HG03460 (cell line): ENCODE results near the gene INSR.
"Not testable (repeated sequence)": the region's sequence is repeated elsewhere in the genome, so short reads cannot be mapped to it uniquely, and the experiment has no call there.

Experiments used
- ATAC-seq: cut with Tn5 transposase; IDR thresholded peaks from one replicate; pipeline ENCODE4 v1.9.1; 2021; ENCODE audit not compliant: unreplicated experiment

INSR gene

GRCh38 chr19:7293762-7294557 is at the start of gene INSR:
TSS of gene INSR (minus strand) at chr19:7294414. CDS start at chr19:7293891, 523 bp downstream.
- ATAC-seq = peak; percentile 59

GRCh38 chr19:7342143-7342542 is 47.9 kb upstream of the INSR start:
- no peak for ATAC-seq

DNA sequence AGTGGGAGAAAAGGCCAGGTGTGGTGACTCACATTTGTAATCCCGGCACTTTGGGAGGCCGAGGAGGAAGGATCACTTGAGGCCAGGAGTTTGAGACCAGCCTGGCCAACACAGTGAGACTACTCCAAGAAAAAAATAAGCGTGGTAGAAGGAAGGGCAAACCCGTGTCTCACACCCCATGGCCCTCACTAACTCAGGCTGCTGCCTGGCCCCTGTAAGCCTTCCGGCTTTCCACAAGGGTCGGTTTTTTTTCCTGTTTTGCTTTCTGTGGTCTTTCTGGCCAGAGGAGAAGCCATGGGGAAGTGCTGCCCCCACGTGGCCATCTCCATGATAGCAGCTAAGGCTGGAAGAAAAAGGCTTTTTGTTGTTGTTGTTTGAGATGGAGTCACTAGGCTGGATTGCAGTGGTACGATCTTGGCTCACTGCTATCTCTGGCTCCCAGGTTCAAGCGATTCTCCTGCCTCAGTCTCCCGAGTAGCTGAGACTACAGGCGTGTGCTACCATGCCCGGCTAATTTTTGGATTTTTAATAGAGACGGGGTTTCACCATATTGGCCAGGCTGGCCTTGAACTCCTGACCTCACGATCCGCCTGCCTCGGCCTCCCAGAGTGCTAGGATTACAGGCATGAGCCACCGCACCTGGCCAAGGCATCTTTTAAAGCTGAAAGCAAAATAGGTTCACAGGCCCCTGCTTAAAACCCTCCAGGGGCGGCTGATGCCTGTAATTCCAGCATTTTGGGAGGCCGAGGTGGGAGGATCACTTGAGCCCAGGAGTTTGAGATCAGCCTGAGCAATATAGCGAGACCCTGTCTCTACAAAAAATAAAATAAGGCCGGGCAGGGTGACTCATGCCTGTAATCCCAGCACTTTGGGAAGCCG is 47.0 kb upstream of the INSR start:
- no peak for ATAC-seq

GRCh38 chr19:7337380-7338194 is 43.4 kb upstream of the INSR start:
- ATAC-seq = peak; percentile 54

- no peak for ATAC-seq
These were observed 42.2 kb upstream of the INSR start for GRCh38 chr19:7336321-7336973.

DNA sequence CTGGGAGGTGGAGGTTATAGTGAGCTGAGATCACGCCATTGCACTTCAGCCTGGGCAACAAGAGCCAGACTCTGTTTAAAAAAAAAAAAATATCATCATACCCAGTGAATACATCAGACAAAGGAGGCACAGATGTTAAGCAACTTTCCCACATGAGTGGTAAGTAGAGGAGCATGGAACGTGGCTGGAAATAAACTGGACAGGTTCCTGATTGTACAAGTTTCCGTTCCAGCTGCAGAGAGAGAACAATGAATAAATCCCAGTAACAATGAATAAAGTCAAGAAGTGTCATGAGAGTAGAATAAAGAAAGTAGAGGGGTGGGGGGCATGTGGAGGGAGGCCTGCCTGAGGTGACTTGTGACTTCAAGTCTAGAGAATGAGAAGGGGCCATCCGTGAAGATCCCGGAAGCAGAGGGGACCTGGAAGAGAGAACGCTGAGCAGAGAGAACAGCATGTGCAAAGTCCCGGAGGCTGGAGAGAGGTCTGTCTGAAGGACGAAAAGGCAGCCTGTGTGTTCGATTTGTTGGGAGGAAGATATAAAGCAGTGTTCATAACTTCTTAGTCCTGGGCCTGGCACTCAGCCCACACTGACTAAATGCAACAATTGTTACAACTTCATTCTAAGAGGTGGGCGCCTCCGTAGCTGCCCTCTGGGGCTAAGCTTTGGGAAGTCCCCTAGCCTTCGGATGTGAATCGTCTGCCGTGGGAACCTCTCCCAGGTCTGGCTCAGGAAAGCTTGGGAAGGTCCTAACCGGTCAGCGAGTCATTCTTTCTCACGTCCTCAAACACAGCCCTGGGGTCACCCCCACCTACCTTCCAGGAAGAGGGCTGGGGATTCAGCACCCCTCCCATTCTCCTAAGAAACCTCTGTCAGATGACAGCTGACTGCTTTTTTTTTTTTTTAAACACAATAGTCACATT is 39.2 kb upstream of the INSR start:
- no peak for ATAC-seq

DNA sequence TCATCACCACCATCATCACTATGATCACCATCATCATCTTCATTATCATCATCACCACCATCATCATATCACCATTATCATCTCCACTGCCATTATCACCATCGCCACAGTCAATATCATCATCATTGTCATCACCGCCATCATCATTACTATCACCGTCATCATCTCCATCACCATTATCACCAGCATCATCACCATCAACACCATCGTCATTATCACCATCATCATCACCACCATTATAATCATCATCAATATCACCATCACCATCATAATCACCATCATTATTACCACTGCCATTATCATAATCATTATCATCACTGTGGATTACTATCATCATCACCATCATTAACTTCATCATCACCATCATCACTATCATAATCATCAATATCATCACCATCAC is 37.2 kb upstream of the INSR start:
- no peak for ATAC-seq

GRCh38 chr19:7328647-7329046 is 34.4 kb upstream of the INSR start:
- ATAC-seq = no peak

DNA sequence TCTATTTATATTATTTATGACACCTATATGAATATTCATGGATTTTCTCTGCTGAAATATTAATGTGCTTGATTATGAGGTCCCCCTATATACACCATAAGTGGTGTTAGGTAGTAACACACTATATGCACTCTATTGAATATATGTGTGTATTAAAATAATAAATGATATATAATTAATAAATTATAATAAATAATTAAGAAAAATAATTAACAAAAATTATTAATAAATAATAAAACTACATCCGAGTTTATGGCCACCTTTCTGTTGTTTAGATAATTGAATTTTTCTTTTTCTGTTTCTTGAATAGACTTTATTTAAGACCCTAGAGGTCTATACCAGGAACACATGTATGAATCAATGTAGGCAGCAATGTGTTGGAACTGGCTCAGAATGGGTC is 33.6 kb upstream of the INSR start:
- ATAC-seq = no peak

- ATAC-seq = no peak
These were observed 32.1 kb upstream of the INSR start for GRCh38 chr19:7326105-7326877.

GRCh38 chr19:7318176-7318575 is 24.0 kb upstream of the INSR start:
- no peak for ATAC-seq

GRCh38 chr19:7312816-7313215 is 18.6 kb upstream of the INSR start:
- ATAC-seq = no peak

DNA sequence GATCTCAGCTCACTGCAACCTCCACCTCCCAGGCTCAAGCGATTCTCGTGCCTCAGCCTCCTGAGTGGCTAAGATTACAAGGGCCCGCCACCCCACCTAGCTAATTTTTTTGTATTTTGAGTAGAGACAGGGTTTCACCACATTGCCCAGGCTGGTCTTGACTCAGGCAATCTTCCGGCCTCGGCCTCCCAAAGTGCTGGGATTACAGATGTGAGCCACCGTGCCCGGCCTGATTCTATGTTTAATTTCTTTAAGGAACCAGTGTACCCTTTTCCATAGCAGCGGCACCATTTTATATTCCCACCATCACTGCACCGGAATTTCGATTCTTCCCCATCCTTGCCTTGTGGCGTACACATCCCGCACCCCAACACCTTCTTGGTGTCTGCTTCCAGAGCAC is 17.7 kb upstream of the INSR start:
- no peak for ATAC-seq

GRCh38 chr19:7308327-7308726 is 14.1 kb upstream of the INSR start:
- not testable (repeated sequence) for ATAC-seq

GRCh38 chr19:7307590-7308218 is 13.5 kb upstream of the INSR start:
- ATAC-seq = no peak

DNA sequence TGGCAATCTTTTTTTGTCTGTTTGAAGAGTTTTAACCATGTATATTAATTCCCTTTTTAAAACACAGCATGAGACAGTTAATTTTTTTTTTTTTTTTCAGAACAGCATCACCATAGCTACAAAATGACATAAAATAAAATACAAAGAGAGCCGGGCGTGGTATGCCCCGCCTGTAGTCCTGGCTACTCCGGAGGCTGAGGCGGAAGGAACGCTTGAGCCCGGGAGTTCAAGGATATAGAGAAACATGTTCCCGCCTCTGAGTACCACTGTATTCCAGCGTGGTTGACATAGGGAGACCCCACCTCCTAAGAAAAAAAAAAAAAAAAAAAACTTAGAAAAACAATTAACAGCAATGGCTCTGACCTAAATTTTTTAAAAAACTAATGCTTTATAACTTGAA is 10.0 kb upstream of the INSR start:
- ATAC-seq = no peak

DNA sequence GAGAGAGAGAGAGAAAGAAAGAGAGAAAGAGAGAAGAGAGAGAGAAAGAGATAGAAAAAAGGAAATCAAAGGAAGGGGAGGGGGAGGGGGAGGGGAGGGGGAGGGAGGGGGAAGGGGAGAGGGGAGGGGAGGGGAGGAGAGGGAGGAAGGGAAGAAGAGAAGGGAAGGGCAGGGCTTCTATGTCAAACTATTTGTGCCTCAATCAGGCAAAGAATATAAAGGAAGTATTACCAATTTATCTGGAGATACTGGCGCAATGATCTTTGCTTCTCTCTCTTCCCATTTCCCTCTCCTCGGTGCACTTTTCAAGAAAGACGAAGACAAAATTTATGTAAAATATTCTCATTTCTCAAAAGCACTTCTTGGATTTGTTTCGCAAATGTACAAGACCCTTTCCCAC is 9.3 kb upstream of the INSR start:
- no peak for ATAC-seq

GRCh38 chr19:7301525-7301924 is 7.3 kb upstream of the INSR start:
- no peak for ATAC-seq

DNA sequence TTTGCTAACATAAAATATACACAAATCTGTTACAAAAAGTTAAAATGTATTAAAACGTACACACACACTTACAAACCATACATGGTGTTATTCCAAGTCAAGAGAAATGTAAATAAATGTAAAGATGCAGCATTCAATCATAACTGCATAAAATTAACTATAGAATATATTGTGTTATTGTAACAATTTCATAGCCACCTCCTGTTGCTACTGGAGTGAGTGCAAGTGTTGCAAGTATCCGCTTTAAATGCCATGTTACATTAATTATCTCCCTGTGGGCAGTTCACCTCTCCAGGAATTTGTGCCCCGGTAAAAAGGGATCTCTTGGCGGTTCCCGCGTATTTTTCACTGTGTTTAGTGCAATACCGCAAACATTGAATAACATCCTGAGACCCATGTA is 3.5 kb upstream of the INSR start:
- ATAC-seq = no peak
